Measurements from ENCODE around the gene BRF1.

DNA sequence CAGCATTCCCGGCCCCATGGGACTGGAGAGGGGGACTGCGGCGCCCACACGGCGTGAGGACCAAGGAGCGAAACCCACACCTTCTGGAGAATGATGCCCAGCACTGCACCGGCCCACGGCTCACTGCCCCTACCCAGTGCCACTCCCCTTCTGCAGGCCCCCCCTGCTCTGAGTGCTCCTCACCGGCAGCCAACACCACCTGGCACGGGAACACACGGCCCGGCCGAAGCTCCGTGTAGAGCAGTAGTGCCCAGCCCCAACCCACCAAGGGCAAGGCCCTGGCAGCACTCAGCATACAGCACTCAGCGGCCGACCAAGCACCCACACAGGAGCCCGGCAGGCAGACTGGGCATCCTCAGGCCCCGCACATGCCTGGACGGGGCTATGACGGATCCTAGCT lies 39.0 kb downstream of the BRF1 start:
- no peak for TF ChIP-seq POLR2AphosphoS5 (IDR thresholded peaks at IDR 0.05; ENCODE audit: insufficient read depth in 1 of 2, low read depth in 1 of 2)
- TF ChIP-seq, protein P1, sequence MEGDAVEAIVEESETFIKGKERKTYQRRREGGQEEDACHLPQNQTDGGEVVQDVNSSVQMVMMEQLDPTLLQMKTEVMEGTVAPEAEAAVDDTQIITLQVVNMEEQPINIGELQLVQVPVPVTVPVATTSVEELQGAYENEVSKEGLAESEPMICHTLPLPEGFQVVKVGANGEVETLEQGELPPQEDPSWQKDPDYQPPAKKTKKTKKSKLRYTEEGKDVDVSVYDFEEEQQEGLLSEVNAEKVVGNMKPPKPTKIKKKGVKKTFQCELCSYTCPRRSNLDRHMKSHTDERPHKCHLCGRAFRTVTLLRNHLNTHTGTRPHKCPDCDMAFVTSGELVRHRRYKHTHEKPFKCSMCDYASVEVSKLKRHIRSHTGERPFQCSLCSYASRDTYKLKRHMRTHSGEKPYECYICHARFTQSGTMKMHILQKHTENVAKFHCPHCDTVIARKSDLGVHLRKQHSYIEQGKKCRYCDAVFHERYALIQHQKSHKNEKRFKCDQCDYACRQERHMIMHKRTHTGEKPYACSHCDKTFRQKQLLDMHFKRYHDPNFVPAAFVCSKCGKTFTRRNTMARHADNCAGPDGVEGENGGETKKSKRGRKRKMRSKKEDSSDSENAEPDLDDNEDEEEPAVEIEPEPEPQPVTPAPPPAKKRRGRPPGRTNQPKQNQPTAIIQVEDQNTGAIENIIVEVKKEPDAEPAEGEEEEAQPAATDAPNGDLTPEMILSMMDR (IDR thresholded peaks at IDR 0.05) = no peak
